Measurements from ENCODE around the gene COL5A1.

GRCh38 chr9:134824583-134824982 is 183.0 kb downstream of the COL5A1 start:
- TF ChIP-seq GATA2 (IDR thresholded peaks at IDR 0.05; ENCODE audit: low read depth, low read length) (no peak), GATA3 (IDR thresholded peaks at IDR 0.05; ENCODE audit: low read depth, low read length) (no peak)

All from SH-SY5Y (cell line).